Right ventricle myocardium inferior (tissue), 1 donor: ENCODE results near the gene TMEM184B. TPM values are rescaled to one million over a fixed set of nuclear protein-coding genes. Genes with fewer than 3 reads are reported as not detected.
A peak's percentile ranks its signal among the peaks of the same experiment; 100 is the strongest.

ENCODE experiments used
- ATAC-seq: fragments of 200-7000 bp; cut with Tn5 transposase; one replicate; pipeline ENCODE4 v1.9.1; 2020; ENCODE audit warnings: mild to moderate bottlenecking, moderate library complexity
- DNase-seq: peaks from one replicate; pipeline ENCODE4 v3.0.0; 2021; ENCODE audit errors: missing footprints
- intact Hi-C: fragments of 100-400 bp; cut with DNase I; formaldehyde crosslinking; loops from one replicate; pipeline ENCODE4 v1.11.0; 2022
- total RNA-seq: library from RNA; stranded (reverse); fragmentation: NEBNext Ultra II Directional; extraction: Animal tissue kit (Norgen Biotek cat#: 25700); gene quantifications from one replicate; pipeline ENCODE4 v1.2.1, GENCODE V29; 2021
- donor health status: DM: no; HTN: yes; CAD: no; lungs with severe emphysema.

The TMEM184B gene
- total RNA-seq, 1 donor from 2014 or later = 43.1 TPM

DNA sequence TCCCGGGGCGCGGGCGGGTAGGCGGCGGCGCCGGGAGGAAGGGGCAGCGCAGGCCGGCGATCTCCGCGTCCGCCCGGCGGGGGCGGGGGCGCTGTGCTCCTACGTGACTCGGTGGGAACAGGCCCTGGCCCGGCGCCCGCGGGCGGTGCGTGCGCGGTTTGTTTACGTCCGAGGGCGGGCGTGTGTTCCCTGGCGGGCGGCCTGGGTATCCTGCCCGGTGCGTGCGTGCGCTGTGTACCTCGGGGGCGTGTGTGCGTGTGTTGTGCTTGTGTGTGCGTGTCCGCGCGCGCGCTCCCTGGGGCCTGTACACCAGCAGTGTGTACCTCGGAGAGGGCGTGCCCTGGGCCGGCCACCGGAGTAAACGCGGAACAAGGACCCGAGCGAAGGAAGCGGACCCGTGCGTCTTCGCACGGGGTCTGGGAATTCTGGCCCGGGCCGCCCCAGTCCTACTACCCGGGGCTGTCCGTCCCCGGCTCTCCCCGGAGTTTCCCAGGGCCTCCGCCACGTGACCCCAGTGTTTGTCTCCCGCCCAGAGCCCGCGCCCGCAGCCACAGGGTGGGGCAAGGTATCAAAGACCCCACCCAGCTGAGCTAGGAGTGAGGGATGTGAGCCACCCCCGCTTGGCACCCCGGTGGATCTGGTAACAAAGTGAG, 70.2 kb downstream of the TMEM184B start:
- peak; percentile 93 for DNase-seq
- intact Hi-C loops = loop anchor here (5.0 kb wide), 1 partner anchor 35 kb away; no protein-coding TSS in a partner anchor

DNA sequence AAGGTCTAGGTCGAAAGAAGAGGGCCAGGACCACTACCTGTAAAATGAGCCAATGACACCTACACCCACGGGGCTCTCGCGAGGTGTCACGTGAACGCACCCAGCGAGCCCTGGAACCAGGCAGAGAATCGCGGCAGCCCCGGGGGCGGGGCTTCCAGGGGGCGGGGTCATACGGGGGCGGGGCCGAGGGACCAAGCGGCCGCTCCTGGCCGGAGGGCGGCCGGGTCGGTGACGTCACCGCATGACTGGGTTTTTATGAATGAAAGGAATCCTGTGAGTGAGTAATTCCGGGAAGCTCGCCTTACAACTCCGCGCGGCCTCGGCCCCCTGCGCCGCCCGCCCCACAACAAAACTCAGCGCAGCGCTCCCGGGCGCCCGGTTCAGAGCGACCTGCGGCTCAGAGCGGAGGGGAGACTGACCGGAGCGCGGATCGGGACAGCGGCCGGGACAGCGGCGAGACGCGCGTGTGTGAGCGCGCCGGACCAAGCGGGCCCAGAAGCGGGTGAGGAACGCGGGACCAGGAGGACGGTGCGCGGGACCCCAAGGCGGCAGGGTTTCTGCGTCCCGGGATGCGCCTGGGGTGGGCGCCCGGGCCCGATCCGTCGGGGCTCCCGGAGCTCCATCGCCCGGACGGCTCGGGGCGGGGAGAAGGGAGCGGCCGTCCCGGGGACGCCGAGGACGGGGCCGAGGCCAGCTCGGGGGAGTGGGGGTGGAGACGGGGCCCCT, 70.9 kb downstream of the TMEM184B start, which contains the start of gene MAFF:
TSS of gene MAFF (plus strand) at position 284 of the 726 bp plus-strand sequence. CDS start 11,860 bp downstream, outside the sequence.
- intact Hi-C loops = loop anchor here (5.0 kb wide), 1 partner anchor 35 kb away; no protein-coding TSS in a partner anchor
- peak; percentile 98 for DNase-seq
- ATAC-seq = peak; percentile 85

More for the DNA sequence above, 70.2 kb downstream of the TMEM184B start:
- ATAC-seq = peak; percentile 47

DNA sequence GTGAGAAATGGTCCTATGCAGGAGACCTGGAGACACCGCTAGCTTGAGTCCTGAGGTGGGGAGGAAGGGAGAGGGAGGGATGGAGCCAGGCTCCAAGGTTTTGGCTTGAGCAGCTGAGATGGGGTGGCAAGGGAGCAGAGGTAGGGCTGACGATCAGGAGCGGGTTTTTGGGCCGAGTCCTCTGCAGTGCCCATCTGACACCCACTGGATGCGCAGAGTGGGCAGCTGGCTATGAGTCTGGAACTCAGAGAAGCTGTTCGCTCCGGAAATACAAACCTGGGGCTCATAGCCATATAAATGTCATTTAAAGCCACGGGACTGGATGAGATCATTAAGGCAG, 71.5 kb downstream of the TMEM184B start:
- ATAC-seq (no peak), DNase-seq (no peak)
- intact Hi-C loops = loop anchor here (5.0 kb wide), 1 partner anchor 36 kb away; no protein-coding TSS in a partner anchor

GRCh38 chr22:38199826-38200559, 72.8 kb downstream of the TMEM184B start:
- intact Hi-C loops = loop anchor here (5.0 kb wide), 1 partner anchor 37 kb away; no protein-coding TSS in a partner anchor
- no peak for ATAC-seq
- no peak for DNase-seq

DNA sequence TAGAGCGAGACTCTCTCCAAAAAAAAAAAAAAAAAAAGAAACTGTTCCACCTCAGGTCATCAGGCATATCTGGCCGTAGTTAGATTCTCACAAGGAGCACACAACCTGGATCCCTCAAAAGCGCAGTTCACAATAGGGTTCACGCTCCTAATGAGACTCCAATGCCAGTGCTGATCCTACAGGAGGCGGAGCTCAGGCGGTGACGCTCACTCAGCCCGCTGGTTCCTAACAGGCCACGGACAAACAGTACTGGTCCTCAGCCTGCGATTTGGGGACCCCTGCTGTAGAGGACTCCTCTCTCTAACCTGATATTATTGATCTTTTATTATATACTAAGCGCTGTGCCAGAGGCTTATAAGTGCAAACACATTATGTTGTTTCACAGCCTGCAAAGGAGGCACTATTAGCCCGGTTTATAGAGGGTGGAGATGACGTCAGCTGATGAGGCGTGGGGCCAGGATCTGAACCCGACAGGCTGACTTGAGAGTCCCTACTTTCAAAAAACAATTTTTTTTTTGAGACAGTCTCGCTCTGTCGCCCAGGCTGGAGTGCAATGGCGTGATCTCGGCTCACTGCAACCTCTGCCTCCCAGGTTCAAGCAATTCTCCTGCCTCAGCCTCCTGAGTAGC, 75.9 kb downstream of the TMEM184B start:
- intact Hi-C loops = no loop called here
- no peak for DNase-seq
- ATAC-seq = no peak

- intact Hi-C loops = no loop called here
- ATAC-seq = peak; percentile 26
- no peak for DNase-seq
Measured at GRCh38 chr22:38193580-38193979, 79.2 kb downstream of the TMEM184B start.

- ATAC-seq (no peak), DNase-seq (no peak)
- intact Hi-C loops = no loop called here
Measured at GRCh38 chr22:38192475-38192863, 80.3 kb downstream of the TMEM184B start.

DNA sequence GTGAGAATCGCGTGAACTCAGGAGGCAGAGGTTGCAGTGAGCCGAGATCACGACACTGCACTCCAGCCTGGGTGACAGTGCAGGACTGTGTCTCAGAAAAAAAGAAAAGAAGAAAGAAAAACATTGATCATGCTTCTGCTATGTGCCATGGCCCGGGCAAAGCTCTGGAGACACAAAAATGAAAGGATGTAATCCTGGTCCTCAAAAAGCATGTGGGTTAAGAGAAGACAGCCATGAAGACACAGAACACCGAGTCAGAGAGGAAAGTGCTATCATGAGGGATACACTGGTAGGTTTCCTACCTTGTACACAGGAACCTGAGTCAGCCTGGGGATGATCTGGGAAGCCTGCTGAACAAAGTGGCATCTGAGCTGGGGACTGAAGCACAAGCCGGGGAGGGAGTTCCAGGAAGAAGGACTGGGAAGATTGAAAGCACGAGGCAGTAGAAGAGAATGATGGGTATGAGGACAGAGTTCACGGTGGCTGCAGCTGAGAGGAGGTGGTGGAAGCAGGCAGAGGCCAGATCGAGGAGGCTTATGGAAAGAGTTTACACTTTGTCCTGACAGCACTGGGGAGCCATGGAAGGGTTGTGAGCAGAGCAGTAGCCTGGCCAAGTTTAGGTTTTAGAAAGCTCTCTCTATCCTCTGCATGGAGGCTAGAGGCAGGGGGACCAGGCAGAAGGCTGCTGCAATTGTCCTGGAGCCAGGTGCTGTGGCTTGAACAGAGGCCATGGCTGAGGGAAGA, 80.9 kb downstream of the TMEM184B start:
- ATAC-seq (no peak), DNase-seq (no peak)
- intact Hi-C loops = no loop called here

GRCh38 chr22:38191055-38191454, 81.8 kb downstream of the TMEM184B start:
- intact Hi-C loops = no loop called here
- DNase-seq (no peak), ATAC-seq (no peak)

- intact Hi-C loops = no loop called here
- no peak for ATAC-seq
- no peak for DNase-seq
Measured at GRCh38 chr22:38190581-38190980, 82.2 kb downstream of the TMEM184B start.

DNA sequence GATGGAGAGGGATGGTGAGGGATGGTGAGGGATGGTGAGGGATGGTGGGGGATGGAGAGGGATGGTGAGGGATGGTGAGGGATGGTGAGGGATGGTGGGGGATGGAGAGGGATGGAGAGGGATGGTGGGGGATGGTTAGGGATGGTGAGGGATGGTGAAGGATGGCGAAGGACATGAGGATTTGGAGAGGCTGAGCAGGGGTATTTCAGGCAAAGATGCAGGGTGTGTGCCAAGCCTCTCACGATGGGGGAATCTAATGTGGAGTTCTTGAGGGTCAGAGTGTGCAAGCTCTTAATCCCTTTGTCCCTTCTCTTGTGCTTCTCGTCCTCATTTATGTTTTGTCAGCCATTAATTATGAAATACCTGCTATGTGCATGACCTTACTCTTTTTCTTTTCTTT, 83.7 kb downstream of the TMEM184B start:
- ATAC-seq (no peak), DNase-seq (no peak)
- intact Hi-C loops = no loop called here

DNA sequence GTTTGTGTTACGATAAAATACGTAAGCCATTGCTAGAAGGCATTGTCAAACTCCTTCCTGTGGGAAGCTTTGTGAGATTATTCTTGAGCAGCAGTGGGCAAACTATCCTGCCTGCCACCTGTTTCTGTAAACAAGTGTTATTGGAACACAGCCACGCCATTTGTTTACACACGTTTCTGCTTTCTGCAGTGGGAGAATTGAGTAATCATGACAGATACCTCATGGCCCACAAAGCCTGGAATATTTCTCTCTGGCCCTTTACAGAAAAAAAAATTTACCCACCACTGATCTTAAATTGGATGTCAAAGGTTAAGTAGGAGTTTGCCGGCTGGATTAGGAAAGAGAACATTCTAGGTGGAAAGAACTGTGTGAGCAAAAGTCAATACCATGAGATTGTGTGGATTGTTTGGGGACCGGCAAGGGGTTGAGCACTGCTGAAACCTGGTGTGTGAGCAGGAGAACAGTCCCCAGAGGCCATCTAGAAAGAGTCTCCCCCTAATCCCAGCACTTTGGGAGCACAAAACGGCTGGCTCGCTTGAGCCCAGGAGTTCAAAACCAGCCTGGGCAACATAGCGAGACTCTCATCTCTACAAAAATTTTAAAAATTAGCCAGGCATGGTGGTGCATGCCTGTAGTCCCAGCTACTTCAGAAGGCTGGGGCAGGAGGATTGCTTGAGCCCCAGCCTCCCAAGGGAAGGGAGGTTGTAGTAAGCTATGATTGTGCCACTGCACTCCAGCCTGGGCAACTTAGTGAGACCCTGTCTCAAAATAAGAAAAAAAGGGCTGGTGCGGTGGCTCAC, 85.2 kb downstream of the TMEM184B start:
- no peak for ATAC-seq
- no peak for DNase-seq
- intact Hi-C loops = no loop called here

GRCh38 chr22:38186429-38186828, 86.4 kb downstream of the TMEM184B start:
- intact Hi-C loops = no loop called here

DNA sequence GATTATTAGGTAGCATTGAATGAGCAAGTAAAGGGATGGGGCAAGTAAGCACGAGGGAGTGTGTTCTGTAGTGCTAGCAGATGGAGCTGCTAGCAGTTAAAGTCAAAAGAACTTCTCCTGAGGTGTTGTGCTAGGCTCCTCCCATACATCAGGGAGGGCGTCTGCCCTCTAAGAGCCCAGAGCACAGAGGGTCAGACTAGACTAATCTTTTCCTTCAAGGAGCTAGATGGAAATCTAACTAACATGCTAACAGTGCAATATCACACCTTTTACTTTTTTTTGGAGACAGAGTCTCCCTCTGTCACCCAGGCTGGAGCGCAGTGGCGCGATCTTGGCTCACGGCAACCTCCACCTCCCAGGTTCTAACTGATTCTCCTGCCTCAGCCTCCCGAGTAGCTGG, 88.0 kb downstream of the TMEM184B start:
- intact Hi-C loops = loop anchor here (5.0 kb wide), 1 partner anchor 88 kb away; the partner anchor contains the start of gene TMEM184B

More at GRCh38 chr22:38186429-38186828, 86.4 kb downstream of the TMEM184B start:
- DNase-seq (no peak), ATAC-seq (no peak)

GRCh38 chr22:38181453-38182200, 91.2 kb downstream of the TMEM184B start, which contains the start of gene PLA2G6:
Gene PLA2G6, minus strand, starts transcription at chr22:38181830. Its CDS starts 12,404 bp downstream, at chr22:38169426.
- ATAC-seq = peak; percentile 98
- DNase-seq = peak; percentile 99
- intact Hi-C loops = loop anchor here (5.0 kb wide), 1 partner anchor 91 kb away; the partner anchor contains the start of gene TMEM184B

More for the DNA sequence above, 88.0 kb downstream of the TMEM184B start:
- no peak for ATAC-seq
- DNase-seq = no peak

GRCh38 chr22:38180841-38181452, 91.9 kb downstream of the TMEM184B start:
- ATAC-seq (no peak), DNase-seq (no peak)
- intact Hi-C loops = loop anchor here (5.0 kb wide), 1 partner anchor 91 kb away; the partner anchor contains the start of gene TMEM184B
